Astrocyte (in vitro differentiated cells and primary cell): ENCODE data around the gene WDR89.

Experiments
- EZH2 ChIP-seq: IDR thresholded peaks from 2 replicates; pipeline ENCODE4 v1.6.1; 2012; ENCODE audit warnings: mild to moderate bottlenecking, low read length, inconsistent platforms; ENCODE audit not compliant: insufficient read depth
- TF ChIP-seq, protein P1 (sequence below): IDR thresholded peaks from 2 replicates; pipeline ENCODE4 v1.5.1; 2011; ENCODE audit warnings: low read depth, mild to moderate bottlenecking, inconsistent platforms, low read length, moderate library complexity; ENCODE audit not compliant: insufficient read depth

DNA sequence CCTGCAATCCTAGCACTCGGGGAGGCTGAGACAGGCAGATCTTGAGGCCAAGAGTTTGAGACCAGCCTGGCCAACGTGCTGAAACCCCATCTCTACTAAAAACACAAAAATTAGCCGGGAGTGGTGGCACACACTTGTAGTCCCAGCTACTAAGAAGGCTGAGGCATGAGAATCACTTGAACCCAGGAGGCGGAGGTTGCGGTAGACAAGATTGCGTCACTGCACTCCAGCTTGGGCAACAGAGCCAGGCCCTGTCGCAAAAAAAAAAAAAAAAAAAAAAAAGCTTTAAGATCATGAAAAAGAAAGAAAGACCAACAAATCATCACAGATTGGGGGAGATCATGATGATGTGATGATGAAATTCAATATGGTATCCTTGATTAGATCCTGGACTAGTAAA is 30.6 kb downstream of the WDR89 start:
- TF ChIP-seq, protein P1, sequence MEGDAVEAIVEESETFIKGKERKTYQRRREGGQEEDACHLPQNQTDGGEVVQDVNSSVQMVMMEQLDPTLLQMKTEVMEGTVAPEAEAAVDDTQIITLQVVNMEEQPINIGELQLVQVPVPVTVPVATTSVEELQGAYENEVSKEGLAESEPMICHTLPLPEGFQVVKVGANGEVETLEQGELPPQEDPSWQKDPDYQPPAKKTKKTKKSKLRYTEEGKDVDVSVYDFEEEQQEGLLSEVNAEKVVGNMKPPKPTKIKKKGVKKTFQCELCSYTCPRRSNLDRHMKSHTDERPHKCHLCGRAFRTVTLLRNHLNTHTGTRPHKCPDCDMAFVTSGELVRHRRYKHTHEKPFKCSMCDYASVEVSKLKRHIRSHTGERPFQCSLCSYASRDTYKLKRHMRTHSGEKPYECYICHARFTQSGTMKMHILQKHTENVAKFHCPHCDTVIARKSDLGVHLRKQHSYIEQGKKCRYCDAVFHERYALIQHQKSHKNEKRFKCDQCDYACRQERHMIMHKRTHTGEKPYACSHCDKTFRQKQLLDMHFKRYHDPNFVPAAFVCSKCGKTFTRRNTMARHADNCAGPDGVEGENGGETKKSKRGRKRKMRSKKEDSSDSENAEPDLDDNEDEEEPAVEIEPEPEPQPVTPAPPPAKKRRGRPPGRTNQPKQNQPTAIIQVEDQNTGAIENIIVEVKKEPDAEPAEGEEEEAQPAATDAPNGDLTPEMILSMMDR: no peak
- no peak for TF ChIP-seq EZH2
